ENCODE data around the gene EFR3B.
A peak's percentile ranks its signal among the peaks of the same experiment; 100 is the strongest.

GRCh38 chr2:25041928-25042320 lies at the start of gene EFR3B:
- no peak for TF ChIP-seq CTCF (IDR thresholded peaks at IDR 0.05 in 2 of 3, conservative IDR thresholded peaks at IDR 0.05 in 1 of 3; ENCODE audit: control insufficient read depth in 2 of 3, extremely low read depth in 1 of 3, insufficient read depth in 1 of 3, low read depth in 3 of 3, low read length in 3 of 3)
- no peak for TF ChIP-seq IKZF1 (conservative IDR thresholded peaks at IDR 0.05)
- TF ChIP-seq POLR2A (IDR thresholded peaks at IDR 0.05; ENCODE audit: low read depth, low read length) = 0 out of 2 replicates have a peak, but pooled peaks have one; percentile 15
- TF ChIP-seq SUZ12 (IDR thresholded peaks at IDR 0.05; ENCODE audit: unreplicated experiment) = no peak
- no peak for TF ChIP-seq MAX (IDR thresholded peaks at IDR 0.05; ENCODE audit: low read depth, low read length)
- TF ChIP-seq PBX3 (IDR thresholded peaks at IDR 0.05; ENCODE audit: insufficient replicate concordance, low read depth, low read length) = no peak
- TF ChIP-seq BCL11A (IDR thresholded peaks at IDR 0.05; ENCODE audit: low read depth, low read length) = no peak
